Astrocyte (in vitro differentiated cells and primary cell): ENCODE data around the gene TRPM3. TPM values are rescaled to one million over a fixed set of nuclear protein-coding genes. Genes with fewer than 3 reads are reported as not detected.

Experiments
- DNase-seq: peaks from one replicate; pipeline ENCODE4 v3.0.0-alpha.2; 2010; ENCODE audit warnings: low read depth
- FAIRE-seq: peaks from 2 replicates; lab custom pipeline; 2011; peaks lifted over from hg19 to GRCh38; lab: Jason Lieb, UNC
- H2AFZ ChIP-seq: 2 replicates; pipeline ENCODE4 v1.6.0; 2012; ENCODE audit warnings: low read depth, low read length, inconsistent platforms
- H3K27ac ChIP-seq: 2 replicates; pipeline ENCODE4 v1.5.1; 2011; ENCODE audit warnings: low read depth, low read length, inconsistent platforms
- H3K27me3 ChIP-seq: 2 replicates; pipeline ENCODE4 v1.6.0; 2011; ENCODE audit warnings: low read length, inconsistent platforms; ENCODE audit not compliant: insufficient read depth
- H3K36me3 ChIP-seq: 2 replicates; pipeline ENCODE4 v1.5.1; 2011; ENCODE audit warnings: low read length, inconsistent platforms; ENCODE audit not compliant: insufficient read depth
- H3K4me1 ChIP-seq: 2 replicates; pipeline ENCODE4 v1.5.1; 2011; ENCODE audit warnings: low read length, inconsistent platforms; ENCODE audit not compliant: insufficient read depth
- H3K4me2 ChIP-seq: 2 replicates; pipeline ENCODE4 v1.6.0; 2012; ENCODE audit warnings: low read length, inconsistent platforms
- H3K4me3 ChIP-seq: 2 replicates; pipeline ENCODE4 v1.5.1; 2011; ENCODE audit warnings: low read depth, mild to moderate bottlenecking, low read length, inconsistent platforms; ENCODE audit not compliant: insufficient read depth
- H3K79me2 ChIP-seq: 2 replicates; pipeline ENCODE4 v1.6.0; 2012; ENCODE audit warnings: mild to moderate bottlenecking, low read length, inconsistent platforms; ENCODE audit not compliant: insufficient read depth
- H3K9ac ChIP-seq: 2 replicates; pipeline ENCODE4 v1.6.0; 2012; ENCODE audit warnings: mild to moderate bottlenecking, low read length, inconsistent platforms
- H3K9me3 ChIP-seq: 2 replicates; pipeline ENCODE4 v1.5.1; 2012; ENCODE audit warnings: low read depth, mild to moderate bottlenecking, low read length, inconsistent platforms; ENCODE audit not compliant: insufficient read depth
- H4K20me1 ChIP-seq: 2 replicates; pipeline ENCODE4 v1.6.0; 2012; ENCODE audit warnings: low read length, inconsistent platforms; ENCODE audit not compliant: insufficient read depth
- H3K27ac Mint-ChIP-seq: one replicate; pipeline ENCODE4 v1.8.0; 2021; ENCODE audit warnings: mild to moderate bottlenecking, mixed read lengths; ENCODE audit not compliant: unreplicated experiment
- H3K27me3 Mint-ChIP-seq: one replicate; pipeline ENCODE4 v1.8.0; 2021; ENCODE audit warnings: low read depth, mixed read lengths; ENCODE audit not compliant: unreplicated experiment
- H3K36me3 Mint-ChIP-seq: one replicate; pipeline ENCODE4 v1.8.0; 2021; ENCODE audit warnings: low read depth, mixed read lengths; ENCODE audit not compliant: unreplicated experiment
- H3K4me1 Mint-ChIP-seq: one replicate; pipeline ENCODE4 v1.8.0; 2021; ENCODE audit warnings: low read depth, mixed read lengths; ENCODE audit not compliant: unreplicated experiment
- H3K4me3 Mint-ChIP-seq: one replicate; pipeline ENCODE4 v1.8.0; 2021; ENCODE audit warnings: mild to moderate bottlenecking, moderate library complexity, mixed read lengths; ENCODE audit not compliant: unreplicated experiment
- H3K9me3 Mint-ChIP-seq: one replicate; pipeline ENCODE4 v1.8.0; 2021; ENCODE audit warnings: mild to moderate bottlenecking, mixed read lengths; ENCODE audit not compliant: unreplicated experiment
- EZH2 ChIP-seq: IDR thresholded peaks from 2 replicates; pipeline ENCODE4 v1.6.1; 2012; ENCODE audit warnings: mild to moderate bottlenecking, low read length, inconsistent platforms; ENCODE audit not compliant: insufficient read depth
- total RNA-seq: library from RNA; stranded (reverse); gene quantifications from 2 replicates; pipeline ENCODE4 v1.2.1, GENCODE V29; 2021
- TF ChIP-seq, protein P1 (sequence below): IDR thresholded peaks from 2 replicates; pipeline ENCODE4 v1.5.1; 2011; ENCODE audit warnings: low read depth, mild to moderate bottlenecking, inconsistent platforms, low read length, moderate library complexity; ENCODE audit not compliant: insufficient read depth

TRPM3 gene
- total RNA-seq, 1 donor from 2014 or later = 0.14 TPM

- Histone ChIP-seq H3K4me2 (no peak overlapping the region), H3K27me3 (no peaks in the 10 kb centered on the region), H3K27ac (no peak overlapping the region), H3K4me3 (no peak overlapping the region), H3K9me3 (no peaks in the 10 kb centered on the region), H3K79me2 (no peaks in the 10 kb centered on the region), H3K9ac (no peak overlapping the region), H4K20me1 (no peaks in the 10 kb centered on the region), H3K36me3 (no peaks in the 10 kb centered on the region), H2AFZ (no peak overlapping the region), H3K4me1 (no peaks in the 10 kb centered on the region)
- H3K27me3 Mint-ChIP-seq = no peaks in the 10 kb centered on the region
- H3K27ac Mint-ChIP-seq = no peak overlapping the region
- TF ChIP-seq, protein P1, sequence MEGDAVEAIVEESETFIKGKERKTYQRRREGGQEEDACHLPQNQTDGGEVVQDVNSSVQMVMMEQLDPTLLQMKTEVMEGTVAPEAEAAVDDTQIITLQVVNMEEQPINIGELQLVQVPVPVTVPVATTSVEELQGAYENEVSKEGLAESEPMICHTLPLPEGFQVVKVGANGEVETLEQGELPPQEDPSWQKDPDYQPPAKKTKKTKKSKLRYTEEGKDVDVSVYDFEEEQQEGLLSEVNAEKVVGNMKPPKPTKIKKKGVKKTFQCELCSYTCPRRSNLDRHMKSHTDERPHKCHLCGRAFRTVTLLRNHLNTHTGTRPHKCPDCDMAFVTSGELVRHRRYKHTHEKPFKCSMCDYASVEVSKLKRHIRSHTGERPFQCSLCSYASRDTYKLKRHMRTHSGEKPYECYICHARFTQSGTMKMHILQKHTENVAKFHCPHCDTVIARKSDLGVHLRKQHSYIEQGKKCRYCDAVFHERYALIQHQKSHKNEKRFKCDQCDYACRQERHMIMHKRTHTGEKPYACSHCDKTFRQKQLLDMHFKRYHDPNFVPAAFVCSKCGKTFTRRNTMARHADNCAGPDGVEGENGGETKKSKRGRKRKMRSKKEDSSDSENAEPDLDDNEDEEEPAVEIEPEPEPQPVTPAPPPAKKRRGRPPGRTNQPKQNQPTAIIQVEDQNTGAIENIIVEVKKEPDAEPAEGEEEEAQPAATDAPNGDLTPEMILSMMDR = no peak
- no peak for TF ChIP-seq EZH2
- H3K36me3 Mint-ChIP-seq = no peaks in the 10 kb centered on the region
- H3K4me1 Mint-ChIP-seq = peaks cover 5% of the 10 kb centered on the region
- FAIRE-seq = no peak
- no peaks in the 10 kb centered on the region for H3K9me3 Mint-ChIP-seq
- no peak overlapping the region for H3K4me3 Mint-ChIP-seq
- DNase-seq = no peak
Measured at GRCh38 chr9:70696694-70697335, 424.6 kb downstream of the TRPM3 start.

GRCh38 chr9:70694758-70695157 is 426.7 kb downstream of the TRPM3 start:
- no peaks in the 10 kb centered on the region for H3K79me2 ChIP-seq
- no peak overlapping the region for H3K27ac ChIP-seq
- no peaks in the 10 kb centered on the region for H3K9me3 ChIP-seq
- Mint-ChIP-seq H3K27me3 (no peaks in the 10 kb centered on the region), H3K4me3 (no peak overlapping the region), H3K27ac (no peak overlapping the region), H3K4me1 (no peaks in the 10 kb centered on the region), H3K36me3 (no peaks in the 10 kb centered on the region), H3K9me3 (no peaks in the 10 kb centered on the region)
- no peaks in the 10 kb centered on the region for H3K27me3 ChIP-seq
- no peak overlapping the region for H3K4me2 ChIP-seq
- H3K9ac ChIP-seq = no peak overlapping the region
- no peak for DNase-seq
- no peaks in the 10 kb centered on the region for H3K36me3 ChIP-seq
- H4K20me1 ChIP-seq = no peaks in the 10 kb centered on the region
- no peak overlapping the region for H3K4me3 ChIP-seq
- FAIRE-seq = no peak
- no peaks in the 10 kb centered on the region for H3K4me1 ChIP-seq
- no peak overlapping the region for H2AFZ ChIP-seq
- TF ChIP-seq EZH2 = no peak
- TF ChIP-seq, protein P1 = no peak

DNA sequence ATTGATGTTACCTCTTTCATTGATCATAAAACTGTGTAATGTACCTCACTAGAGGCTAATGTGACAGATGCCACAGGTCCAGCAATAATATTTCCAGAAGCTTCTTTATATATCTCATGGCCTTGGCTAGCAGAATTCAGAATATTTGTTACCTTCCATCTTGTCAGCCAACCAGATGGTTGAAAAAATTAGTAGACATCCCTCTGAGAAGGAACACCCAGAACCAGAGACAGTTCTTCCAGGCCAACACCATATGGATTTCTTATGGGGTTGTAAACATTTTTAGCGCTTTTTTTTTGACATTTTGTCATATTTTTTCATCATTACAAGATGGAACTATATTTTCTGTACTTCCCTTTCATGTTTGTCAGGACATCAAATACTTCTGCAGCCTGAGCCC is 428.2 kb downstream of the TRPM3 start:
- H3K4me1 Mint-ChIP-seq = no peaks in the 10 kb centered on the region
- H3K27ac ChIP-seq = no peak overlapping the region
- H3K4me3 ChIP-seq = no peak overlapping the region
- H3K9me3 ChIP-seq = no peaks in the 10 kb centered on the region
- no peak overlapping the region for H3K9ac ChIP-seq
- no peak overlapping the region for H3K4me2 ChIP-seq
- H3K27me3 Mint-ChIP-seq = no peaks in the 10 kb centered on the region
- H3K27ac Mint-ChIP-seq = no peak overlapping the region
- H3K36me3 Mint-ChIP-seq = no peaks in the 10 kb centered on the region
- no peak overlapping the region for H3K4me3 Mint-ChIP-seq
- H3K79me2 ChIP-seq = no peaks in the 10 kb centered on the region
- H3K27me3 ChIP-seq = no peaks in the 10 kb centered on the region
- H2AFZ ChIP-seq = no peak overlapping the region
- TF ChIP-seq, protein P1 = no peak
- TF ChIP-seq EZH2 = no peak
- FAIRE-seq (no peak), DNase-seq (no peak)
- no peaks in the 10 kb centered on the region for H3K9me3 Mint-ChIP-seq
- no peaks in the 10 kb centered on the region for H3K4me1 ChIP-seq
- no peaks in the 10 kb centered on the region for H4K20me1 ChIP-seq
- no peaks in the 10 kb centered on the region for H3K36me3 ChIP-seq
